Mesodermal cell (in vitro differentiated cells): ENCODE measurements around the gene PDE5A.

Source experiments
- H3K27ac ChIP-seq: 2 replicates; pipeline ENCODE4 v1.7.0; 2013; ENCODE audit warnings: mild to moderate bottlenecking, low read depth, low read length, moderate library complexity; ENCODE audit not compliant: severe bottlenecking
- H3K36me3 ChIP-seq: 2 replicates; pipeline ENCODE4 v1.7.1; 2013; ENCODE audit warnings: mild to moderate bottlenecking, low read length, moderate library complexity; ENCODE audit not compliant: control insufficient read depth, insufficient read depth
- H3K4me1 ChIP-seq: one replicate; pipeline ENCODE4 v1.7.1; 2013; ENCODE audit warnings: mild to moderate bottlenecking, low read length; ENCODE audit not compliant: insufficient read depth, control insufficient read depth, poor library complexity, severe bottlenecking
- H3K4me3 ChIP-seq: 2 replicates; pipeline ENCODE4 v1.7.0; 2013; ENCODE audit warnings: low read length, control low read depth, mild to moderate bottlenecking; ENCODE audit not compliant: insufficient read depth, poor library complexity, severe bottlenecking; ENCODE audit errors: extremely low read depth
- H3K9me3 ChIP-seq: 2 replicates; pipeline ENCODE4 v1.7.1; 2013; ENCODE audit warnings: mild to moderate bottlenecking, low read length, moderate library complexity; ENCODE audit not compliant: control insufficient read depth
- WGBS, 2 experiments: methylation state at CpG; one replicate each; pipeline ENCODE4 v1.1.5; 2013; ENCODE audit warnings: missing lambda C conversion rate in 2 of 2; ENCODE audit not compliant: insufficient coverage in 2 of 2; 5-methylcytosine and 5-hydroxymethylcytosine counted together

Gene PDE5A

DNA sequence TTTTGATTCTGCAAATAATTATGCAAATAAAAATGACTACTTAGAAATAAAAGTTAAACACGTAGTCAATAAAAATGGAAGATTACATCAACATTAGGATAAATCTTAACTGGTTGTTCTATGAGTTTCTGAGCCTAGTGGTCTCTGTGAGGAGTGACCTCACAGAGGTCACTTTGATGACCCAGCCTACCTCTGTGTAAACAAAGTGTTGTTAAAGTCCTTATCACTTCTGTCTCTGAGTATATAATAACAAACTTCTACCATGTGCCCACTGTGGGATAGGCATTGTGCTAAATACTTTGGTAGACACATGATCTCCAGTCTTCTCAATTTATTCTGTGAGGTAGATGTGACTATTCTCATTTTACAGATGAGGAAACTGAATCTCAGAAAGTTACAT is 85.4 kb downstream of the PDE5A start:
- no CpG with 5 or more reads among the region's 1 CpG for WGBS, 2 experiments
- Histone ChIP-seq H3K9me3 (no peaks in the 10 kb centered on the region), H3K27ac (no peak overlapping the region), H3K4me1 (no peaks in the 10 kb centered on the region), H3K36me3 (peaks cover 9% of the 10 kb centered on the region), H3K4me3 (no peak overlapping the region)

DNA sequence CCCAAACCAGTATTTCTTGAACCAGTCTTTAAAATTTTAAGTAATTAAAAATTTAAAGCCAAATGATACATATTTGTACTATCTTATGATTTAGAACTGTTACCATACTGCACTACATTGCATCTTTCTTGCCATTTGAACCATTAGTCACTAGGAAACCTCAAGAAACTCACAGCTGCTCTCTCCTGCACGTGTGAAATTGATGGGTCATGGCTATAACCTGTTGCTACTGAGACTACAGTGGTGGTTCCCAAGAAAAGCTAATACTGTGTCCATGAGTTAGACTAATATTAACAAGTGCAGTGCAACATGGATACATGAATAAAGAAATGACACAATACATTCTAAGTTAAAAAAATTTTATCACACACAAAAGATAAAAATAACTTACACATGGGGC is 88.4 kb downstream of the PDE5A start:
- WGBS, 2 experiments, result 100% methylated on average over 1 of the region's 1 CpG; no CpG with 5 or more reads in 1 of the 2 experiments
- Histone ChIP-seq H3K4me3 (no peak overlapping the region), H3K36me3 (peaks cover 15% of the 10 kb centered on the region), H3K27ac (no peak overlapping the region), H3K9me3 (peaks cover 2% of the 10 kb centered on the region), H3K4me1 (no peaks in the 10 kb centered on the region)

- WGBS, 2 experiments, result 78 to 100% methylated on average over 1 of the region's 1 CpG
- H3K27ac ChIP-seq, result no peak overlapping the region
- H3K36me3 ChIP-seq, result peaks cover 32% of the 10 kb centered on the region
- no peak overlapping the region for H3K4me3 ChIP-seq
- H3K9me3 ChIP-seq, result peaks cover 11% of the 10 kb centered on the region
- no peaks in the 10 kb centered on the region for H3K4me1 ChIP-seq
Measured at GRCh38 chr4:119537586-119537985, 91.0 kb downstream of the PDE5A start.

DNA sequence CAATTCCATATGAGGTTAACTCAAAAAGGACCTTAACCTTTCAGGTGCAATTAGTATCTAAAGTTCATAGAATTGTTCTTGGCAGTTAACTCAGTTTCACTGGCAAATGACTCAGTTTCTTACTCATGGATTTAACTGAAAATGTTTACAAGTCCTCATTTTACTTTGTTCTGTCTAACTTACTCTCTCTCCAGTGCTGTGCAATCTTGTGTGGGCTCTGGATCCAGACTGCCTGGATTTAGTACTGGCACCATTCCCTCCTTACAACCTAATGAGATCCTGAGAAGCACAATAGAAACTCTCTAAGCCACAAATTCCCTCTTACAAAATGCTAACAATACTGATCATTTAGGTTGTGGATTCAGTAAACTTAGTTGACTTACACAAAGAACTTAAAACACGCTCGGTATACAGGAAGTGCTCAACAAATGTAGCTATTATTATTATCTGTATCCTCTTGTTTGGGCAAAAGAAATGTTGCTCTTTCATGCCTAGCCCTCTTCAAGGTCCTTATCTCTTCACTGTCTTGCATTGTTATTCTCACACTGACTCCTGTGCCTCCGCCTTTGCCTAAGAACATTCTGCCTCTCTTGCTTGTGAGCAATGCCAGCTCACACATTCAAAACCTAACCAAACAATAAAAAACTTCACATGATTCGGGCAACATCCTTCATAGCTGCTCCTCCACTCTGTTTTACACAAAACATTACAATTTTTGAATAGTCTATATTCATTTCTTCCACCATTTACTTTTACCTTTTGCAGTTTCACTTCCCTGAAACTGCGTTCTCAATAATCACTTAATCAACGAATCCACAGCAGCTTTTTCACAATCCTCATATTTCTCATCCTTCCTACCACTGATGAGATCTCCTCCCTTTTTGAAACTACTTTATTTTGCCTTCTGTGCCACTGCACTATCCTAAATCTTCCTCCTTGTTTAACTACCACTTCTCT is 91.8 kb downstream of the PDE5A start:
- WGBS, 2 experiments, result 84 to 91% methylated on average over 4 of the region's 6 CpGs
- Histone ChIP-seq H3K36me3 (peaks cover 32% of the 10 kb centered on the region), H3K4me1 (no peaks in the 10 kb centered on the region), H3K4me3 (no peak overlapping the region), H3K9me3 (peaks cover 11% of the 10 kb centered on the region), H3K27ac (peak overlapping the region; percentile 57)

DNA sequence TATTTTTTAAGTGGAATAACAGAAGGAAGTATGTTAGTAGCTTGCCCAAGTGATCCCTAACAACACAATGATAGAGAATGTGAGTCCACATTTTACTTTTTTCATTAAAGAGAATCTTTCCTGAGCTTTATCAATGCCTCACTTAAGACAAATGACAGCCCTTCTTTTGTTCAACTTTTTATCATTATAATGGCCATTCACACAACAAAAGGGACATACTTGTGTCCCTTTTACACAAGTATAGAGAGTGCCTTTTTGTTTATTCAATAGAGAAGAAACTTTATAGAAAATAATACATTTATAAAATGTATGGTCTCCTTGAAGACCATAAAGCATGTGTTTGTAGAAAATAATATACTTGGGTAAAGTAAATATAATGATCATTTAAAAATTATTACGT is 96.3 kb downstream of the PDE5A start:
- H3K9me3 ChIP-seq, result peaks cover 11% of the 10 kb centered on the region
- 80% methylated on average over 1 of the region's 1 CpG; no CpG with 5 or more reads in 1 of the 2 experiments for WGBS, 2 experiments
- H3K36me3 ChIP-seq, result peaks cover 25% of the 10 kb centered on the region
- H3K4me1 ChIP-seq, result no peaks in the 10 kb centered on the region
- no peak overlapping the region for H3K27ac ChIP-seq
- no peak overlapping the region for H3K4me3 ChIP-seq

GRCh38 chr4:119529788-119530187 is 98.8 kb downstream of the PDE5A start:
- H3K4me3 ChIP-seq, result no peak overlapping the region
- H3K27ac ChIP-seq, result no peak overlapping the region
- peaks cover 22% of the 10 kb centered on the region for H3K4me1 ChIP-seq
- 82 to 83% methylated on average over 3 of the region's 3 CpGs for WGBS, 2 experiments
- H3K9me3 ChIP-seq, result peaks cover 5% of the 10 kb centered on the region
- H3K36me3 ChIP-seq, result peaks cover 19% of the 10 kb centered on the region

GRCh38 chr4:119526786-119527550 is 101.6 kb downstream of the PDE5A start:
- whole genome bisulfite sequencing, 2 experiments, result 85% methylated on average over 2 of the region's 2 CpGs; no CpG with 5 or more reads in 1 of the 2 experiments
- H3K9me3 ChIP-seq, result no peaks in the 10 kb centered on the region
- peaks cover 27% of the 10 kb centered on the region for H3K4me1 ChIP-seq
- peaks cover 8% of the 10 kb centered on the region for H3K36me3 ChIP-seq
- H3K27ac ChIP-seq, result peak overlapping the region; percentile 19
- H3K4me3 ChIP-seq, result no peak overlapping the region

GRCh38 chr4:119525771-119526712 is 102.6 kb downstream of the PDE5A start:
- Histone ChIP-seq H3K36me3 (peaks cover 17% of the 10 kb centered on the region), H3K9me3 (no peaks in the 10 kb centered on the region), H3K4me3 (no peak overlapping the region), H3K4me1 (peaks cover 27% of the 10 kb centered on the region), H3K27ac (peak overlapping the region; percentile 70)
- WGBS, 2 experiments, result 100% methylated on average over 2 of the region's 3 CpGs; no CpG with 5 or more reads in 1 of the 2 experiments

GRCh38 chr4:119525005-119525749 is 103.4 kb downstream of the PDE5A start:
- Histone ChIP-seq H3K4me1 (peaks cover 27% of the 10 kb centered on the region), H3K9me3 (no peaks in the 10 kb centered on the region), H3K4me3 (no peak overlapping the region), H3K27ac (peak overlapping the region; percentile 70), H3K36me3 (peaks cover 24% of the 10 kb centered on the region)
- WGBS, 2 experiments, result 87 to 88% methylated on average over 4 of the region's 5 CpGs
